Smooth muscle cell of the brain vasculature (primary cell): ENCODE results near the gene DOK5.
"Not testable (repeated sequence)": the region's sequence is repeated elsewhere in the genome, so short reads cannot be mapped to it uniquely, and the experiment has no call there.

Experiments used
- DNase-seq: peaks from one replicate; pipeline ENCODE4 v3.0.0-alpha.2; 2012; ENCODE audit warnings: low read depth, low spot score

Gene DOK5

GRCh38 chr20:54470697-54471096 lies 4.7 kb upstream of the DOK5 start:
- no peak for DNase-seq

- no peak for DNase-seq
Measured at GRCh38 chr20:54472607-54473006, 2.8 kb upstream of the DOK5 start.

GRCh38 chr20:54473340-54473739 lies 2.1 kb upstream of the DOK5 start:
- no peak for DNase-seq

GRCh38 chr20:54474046-54474445 lies 1.3 kb upstream of the DOK5 start:
- DNase-seq, result no peak

- DNase-seq, result no peak
Measured at GRCh38 chr20:54474866-54475265, 527 bp upstream of the DOK5 start.

- no peak for DNase-seq
Measured at GRCh38 chr20:54476169-54477009, 996 bp downstream of the DOK5 start.

GRCh38 chr20:54477191-54477955 lies 2.0 kb downstream of the DOK5 start:
- DNase-seq, result no peak

- DNase-seq, result no peak
Measured at GRCh38 chr20:54479138-54479906, 3.9 kb downstream of the DOK5 start.

- DNase-seq, result not testable (repeated sequence)
Measured at GRCh38 chr20:54479937-54480336, 4.5 kb downstream of the DOK5 start.

- no peak for DNase-seq
Measured at GRCh38 chr20:54481442-54481841, 6.0 kb downstream of the DOK5 start.

- no peak for DNase-seq
Measured at GRCh38 chr20:54485631-54486030, 10.2 kb downstream of the DOK5 start.

- DNase-seq, result no peak
Measured at GRCh38 chr20:54486585-54486984, 11.2 kb downstream of the DOK5 start.

- no peak for DNase-seq
Measured at GRCh38 chr20:54488442-54488841, 13.0 kb downstream of the DOK5 start.

- no peak for DNase-seq
Measured at GRCh38 chr20:54491506-54491905, 16.1 kb downstream of the DOK5 start.

- no peak for DNase-seq
Measured at GRCh38 chr20:54494303-54495006, 19.1 kb downstream of the DOK5 start.

- DNase-seq, result no peak
Measured at GRCh38 chr20:54497931-54498718, 22.7 kb downstream of the DOK5 start.

GRCh38 chr20:54499111-54499510 lies 23.7 kb downstream of the DOK5 start:
- no peak for DNase-seq

- DNase-seq, result no peak
Measured at GRCh38 chr20:54502179-54502578, 26.8 kb downstream of the DOK5 start.

GRCh38 chr20:54506643-54507042 lies 31.2 kb downstream of the DOK5 start:
- no peak for DNase-seq

GRCh38 chr20:54510541-54511129 lies 35.2 kb downstream of the DOK5 start:
- no peak for DNase-seq
